ENCODE data around the gene CELSR1. TPM values are rescaled to one million over a fixed set of nuclear protein-coding genes. Genes with fewer than 3 reads are reported as not detected.
"Not testable (repeated sequence)": the region's sequence is repeated elsewhere in the genome, so short reads cannot be mapped to it uniquely, and the experiment has no call there.

Gene CELSR1
- total and polyA plus RNA-seq, 9 donors: 1.8 to 6.9 (median 3.4) TPM

GRCh38 chr22:46408568-46409506 is 128.6 kb downstream of the CELSR1 start:
- no peaks in the 10 kb centered on the region for H3K4me1 ChIP-seq (ENCODE audit: control insufficient read depth, insufficient read depth, low read length)
- H3K27me3 ChIP-seq (ENCODE audit: control insufficient read depth, insufficient read depth, low read length): peaks cover 4% of the 10 kb centered on the region
- no peaks in the 10 kb centered on the region for H3K36me3 ChIP-seq (ENCODE audit: control insufficient read depth, insufficient read depth, low read length)
- H3K27ac ChIP-seq (ENCODE audit: low read length): no peak overlapping the region
- no peak for DNase-seq
- H3K9me3 ChIP-seq (replicated peaks; ENCODE audit: control insufficient read depth, low read depth, low read length): no peaks in the 10 kb centered on the region
- no peak overlapping the region for H3K4me3 ChIP-seq (ENCODE audit: low read length)
- whole genome bisulfite sequencing (ENCODE audit: insufficient coverage): 79% methylated on average over 35 of the region's 41 CpGs

- H3K27ac ChIP-seq (ENCODE audit: low read length): no peak overlapping the region
- 87% methylated on average over 11 of the region's 16 CpGs for WGBS (ENCODE audit: insufficient coverage)
- no peak overlapping the region for H3K4me3 ChIP-seq (ENCODE audit: low read length)
- DNase-seq: no peak
- H3K27me3 ChIP-seq (ENCODE audit: control insufficient read depth, insufficient read depth, low read length): peaks cover 4% of the 10 kb centered on the region
- H3K4me1 ChIP-seq (ENCODE audit: control insufficient read depth, insufficient read depth, low read length): no peaks in the 10 kb centered on the region
- no peaks in the 10 kb centered on the region for H3K36me3 ChIP-seq (ENCODE audit: control insufficient read depth, insufficient read depth, low read length)
- no peaks in the 10 kb centered on the region for H3K9me3 ChIP-seq (replicated peaks; ENCODE audit: control insufficient read depth, low read depth, low read length)
Measured at GRCh38 chr22:46407748-46408147, 129.7 kb downstream of the CELSR1 start.

DNA sequence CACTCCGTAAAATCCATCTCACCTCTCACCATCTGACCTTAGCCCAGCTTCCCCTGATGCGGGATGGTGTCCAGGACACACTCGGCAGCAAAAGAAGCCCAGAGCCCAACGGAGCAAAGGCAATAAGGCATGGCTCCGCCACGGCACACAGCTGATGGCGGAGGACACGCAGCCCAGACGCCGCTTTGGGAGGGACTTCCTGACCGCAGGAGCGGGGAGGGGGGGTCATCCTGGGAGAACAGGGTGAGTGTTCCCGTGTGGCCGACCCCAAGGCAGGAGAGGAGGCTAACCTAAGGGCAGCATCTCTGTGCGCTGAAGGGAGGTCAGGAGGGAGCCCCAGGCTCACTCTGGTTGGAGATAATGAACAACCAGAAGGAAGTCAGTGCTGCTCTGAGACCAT is 130.6 kb downstream of the CELSR1 start:
- WGBS (ENCODE audit: insufficient coverage): 69% methylated on average over 15 of the region's 15 CpGs
- no peaks in the 10 kb centered on the region for H3K36me3 ChIP-seq (ENCODE audit: control insufficient read depth, insufficient read depth, low read length)

DNA sequence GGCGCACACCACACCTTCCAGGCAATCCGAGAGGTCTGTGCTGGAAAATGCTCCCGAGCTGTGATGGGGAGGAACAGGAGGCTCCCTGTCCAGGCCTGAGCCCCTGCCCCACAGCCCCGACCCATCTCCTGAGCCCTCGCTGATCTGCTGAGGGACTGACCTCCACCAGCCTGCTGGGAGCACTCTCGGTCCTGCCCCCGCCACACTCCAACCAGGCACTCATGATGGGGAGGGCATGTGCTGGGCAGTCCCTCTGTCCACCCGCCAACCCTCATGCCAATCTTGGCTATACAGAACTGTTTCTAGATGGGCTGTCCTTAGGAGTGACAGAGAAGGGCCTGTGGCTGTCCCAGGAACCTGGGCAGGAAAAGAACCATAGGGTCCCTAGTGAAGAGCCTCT is 131.1 kb downstream of the CELSR1 start:
- no peak for DNase-seq
- H3K27ac ChIP-seq (ENCODE audit: low read length): no peak overlapping the region
- H3K4me3 ChIP-seq (ENCODE audit: low read length): no peak overlapping the region
- H3K36me3 ChIP-seq (ENCODE audit: control insufficient read depth, insufficient read depth, low read length): no peaks in the 10 kb centered on the region
- no peaks in the 10 kb centered on the region for H3K9me3 ChIP-seq (replicated peaks; ENCODE audit: control insufficient read depth, low read depth, low read length)
- 88% methylated on average over 5 of the region's 8 CpGs for WGBS (ENCODE audit: insufficient coverage)
- no peaks in the 10 kb centered on the region for H3K27me3 ChIP-seq (ENCODE audit: control insufficient read depth, insufficient read depth, low read length)
- no peaks in the 10 kb centered on the region for H3K4me1 ChIP-seq (ENCODE audit: control insufficient read depth, insufficient read depth, low read length)

More for the DNA sequence above, 130.6 kb downstream of the CELSR1 start:
- no peak overlapping the region for H3K4me3 ChIP-seq (ENCODE audit: low read length)
- no peak overlapping the region for H3K27ac ChIP-seq (ENCODE audit: low read length)
- H3K27me3 ChIP-seq (ENCODE audit: control insufficient read depth, insufficient read depth, low read length): no peaks in the 10 kb centered on the region
- H3K4me1 ChIP-seq (ENCODE audit: control insufficient read depth, insufficient read depth, low read length): no peaks in the 10 kb centered on the region
- H3K9me3 ChIP-seq (replicated peaks; ENCODE audit: control insufficient read depth, low read depth, low read length): no peaks in the 10 kb centered on the region
- DNase-seq: no peak

DNA sequence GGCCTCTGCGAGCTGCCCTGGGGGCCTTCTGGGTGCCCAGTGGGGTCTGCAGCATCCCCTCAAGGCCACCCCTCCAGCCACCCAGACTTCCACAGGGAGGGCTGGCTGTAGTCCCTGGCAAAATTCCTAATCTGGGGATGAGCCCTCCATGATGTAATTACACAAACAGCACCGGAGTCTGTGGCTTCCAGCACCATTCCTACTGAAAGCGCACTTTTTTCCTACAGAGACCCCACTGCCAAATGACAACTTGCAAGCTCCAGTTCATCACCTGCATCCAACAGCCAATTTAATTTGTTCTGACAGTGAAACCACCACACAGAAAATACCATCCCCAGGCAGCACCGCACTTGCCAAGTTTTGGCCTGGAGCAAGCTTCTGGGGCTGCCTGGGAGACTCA is 131.5 kb downstream of the CELSR1 start:
- 62% methylated on average over 3 of the region's 4 CpGs for WGBS (ENCODE audit: insufficient coverage)
- Histone ChIP-seq H3K27ac (ENCODE audit: low read length) (no peak overlapping the region), H3K27me3 (ENCODE audit: control insufficient read depth, insufficient read depth, low read length) (no peaks in the 10 kb centered on the region), H3K4me3 (ENCODE audit: low read length) (no peak overlapping the region), H3K9me3 (replicated peaks; ENCODE audit: control insufficient read depth, low read depth, low read length) (no peaks in the 10 kb centered on the region), H3K4me1 (ENCODE audit: control insufficient read depth, insufficient read depth, low read length) (no peaks in the 10 kb centered on the region), H3K36me3 (ENCODE audit: control insufficient read depth, insufficient read depth, low read length) (no peaks in the 10 kb centered on the region)
- peak; percentile 37 for DNase-seq

DNA sequence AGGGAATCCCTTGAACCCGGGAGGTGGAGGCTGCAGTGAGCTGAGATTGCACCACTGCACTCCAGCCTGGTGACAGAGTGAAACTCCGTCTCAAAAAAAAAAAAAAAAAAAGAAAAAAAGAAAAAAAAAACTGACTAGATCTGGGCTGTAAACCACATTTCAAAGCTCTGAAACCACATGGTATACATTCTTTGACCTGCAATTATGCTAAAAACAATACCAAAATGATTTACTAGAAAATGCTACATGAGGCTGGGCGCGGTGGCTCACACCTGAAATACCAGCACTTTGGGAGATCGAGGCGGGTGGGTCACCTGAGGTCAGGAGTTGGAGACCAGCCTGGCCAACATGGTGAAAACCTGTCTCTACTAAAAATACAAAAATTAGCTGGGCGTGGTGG is 133.5 kb downstream of the CELSR1 start:
- not testable (repeated sequence) for H3K36me3 ChIP-seq (ENCODE audit: control insufficient read depth, insufficient read depth, low read length); H3K27me3 ChIP-seq (ENCODE audit: control insufficient read depth, insufficient read depth, low read length)
- WGBS (ENCODE audit: insufficient coverage): no CpG with 5 or more reads among the region's 7 CpGs

DNA sequence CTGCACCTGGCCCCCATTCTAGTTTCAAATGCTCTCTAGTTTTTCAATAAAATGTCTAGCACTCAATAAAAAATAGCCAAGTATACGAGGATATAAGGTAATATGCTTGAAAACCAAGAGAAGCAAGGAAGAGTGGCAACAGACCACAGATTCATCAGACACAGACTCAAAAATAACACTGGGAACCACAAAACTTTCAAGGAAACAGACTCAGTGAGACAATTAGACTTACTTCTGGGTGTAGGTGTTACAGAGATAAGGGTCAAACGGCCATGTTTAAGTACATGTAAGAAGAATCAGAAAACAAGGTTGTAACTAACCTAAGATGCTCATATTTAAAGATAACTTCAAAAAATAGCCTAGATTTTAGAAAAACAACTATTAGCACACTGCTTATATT is 134.9 kb downstream of the CELSR1 start:
- H3K36me3 ChIP-seq (ENCODE audit: control insufficient read depth, insufficient read depth, low read length): no peaks in the 10 kb centered on the region
- no peak overlapping the region for H3K4me3 ChIP-seq (ENCODE audit: low read length)
- H3K9me3 ChIP-seq (replicated peaks; ENCODE audit: control insufficient read depth, low read depth, low read length): no peaks in the 10 kb centered on the region
- no peaks in the 10 kb centered on the region for H3K27me3 ChIP-seq (ENCODE audit: control insufficient read depth, insufficient read depth, low read length)
- H3K4me1 ChIP-seq (ENCODE audit: control insufficient read depth, insufficient read depth, low read length): no peaks in the 10 kb centered on the region
- no peak overlapping the region for H3K27ac ChIP-seq (ENCODE audit: low read length)
- no peak for DNase-seq
- no CpG with 5 or more reads among the region's 2 CpGs for WGBS (ENCODE audit: insufficient coverage)

More for the DNA sequence above, 133.5 kb downstream of the CELSR1 start:
- H3K9me3 ChIP-seq (replicated peaks; ENCODE audit: control insufficient read depth, low read depth, low read length); H3K4me1 ChIP-seq (ENCODE audit: control insufficient read depth, insufficient read depth, low read length); DNase-seq; H3K27ac ChIP-seq (ENCODE audit: low read length); H3K4me3 ChIP-seq (ENCODE audit: low read length): not testable (repeated sequence)

DNA sequence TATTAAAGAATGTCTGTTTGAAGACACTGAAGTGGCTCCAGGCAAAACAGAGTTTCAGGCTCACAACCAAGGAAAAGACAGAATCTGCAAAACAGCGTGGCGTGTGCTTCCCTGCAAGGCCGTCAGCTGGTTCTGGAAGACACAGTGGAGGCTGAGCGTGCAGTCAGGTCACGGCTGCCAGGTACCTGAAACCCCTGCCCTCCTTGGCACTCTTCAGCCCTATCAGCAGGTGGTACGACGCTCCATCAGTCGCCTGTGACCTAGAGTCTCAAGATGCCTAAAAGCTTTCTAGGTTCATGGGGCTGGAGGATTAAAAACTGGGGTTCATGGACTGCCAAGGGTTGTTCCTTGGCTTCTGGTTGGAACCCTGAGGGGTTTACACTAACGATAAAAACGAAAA is 136.1 kb downstream of the CELSR1 start:
- WGBS (ENCODE audit: insufficient coverage): 72% methylated on average over 7 of the region's 10 CpGs
- H3K9me3 ChIP-seq (replicated peaks; ENCODE audit: control insufficient read depth, low read depth, low read length): no peaks in the 10 kb centered on the region
- DNase-seq: no peak
- no peak overlapping the region for H3K4me3 ChIP-seq (ENCODE audit: low read length)
- no peaks in the 10 kb centered on the region for H3K4me1 ChIP-seq (ENCODE audit: control insufficient read depth, insufficient read depth, low read length)
- H3K27ac ChIP-seq (ENCODE audit: low read length): no peak overlapping the region
- H3K27me3 ChIP-seq (ENCODE audit: control insufficient read depth, insufficient read depth, low read length): no peaks in the 10 kb centered on the region
- no peaks in the 10 kb centered on the region for H3K36me3 ChIP-seq (ENCODE audit: control insufficient read depth, insufficient read depth, low read length)

- Histone ChIP-seq H3K9me3 (replicated peaks; ENCODE audit: control insufficient read depth, low read depth, low read length) (no peaks in the 10 kb centered on the region), H3K4me1 (ENCODE audit: control insufficient read depth, insufficient read depth, low read length) (no peaks in the 10 kb centered on the region), H3K4me3 (ENCODE audit: low read length) (no peak overlapping the region), H3K27me3 (ENCODE audit: control insufficient read depth, insufficient read depth, low read length) (no peaks in the 10 kb centered on the region), H3K36me3 (ENCODE audit: control insufficient read depth, insufficient read depth, low read length) (no peaks in the 10 kb centered on the region), H3K27ac (ENCODE audit: low read length) (no peak overlapping the region)
- WGBS (ENCODE audit: insufficient coverage): 72% methylated on average over 11 of the region's 16 CpGs
- no peak for DNase-seq
Measured at GRCh38 chr22:46399251-46400024, 138.0 kb downstream of the CELSR1 start.

DNA sequence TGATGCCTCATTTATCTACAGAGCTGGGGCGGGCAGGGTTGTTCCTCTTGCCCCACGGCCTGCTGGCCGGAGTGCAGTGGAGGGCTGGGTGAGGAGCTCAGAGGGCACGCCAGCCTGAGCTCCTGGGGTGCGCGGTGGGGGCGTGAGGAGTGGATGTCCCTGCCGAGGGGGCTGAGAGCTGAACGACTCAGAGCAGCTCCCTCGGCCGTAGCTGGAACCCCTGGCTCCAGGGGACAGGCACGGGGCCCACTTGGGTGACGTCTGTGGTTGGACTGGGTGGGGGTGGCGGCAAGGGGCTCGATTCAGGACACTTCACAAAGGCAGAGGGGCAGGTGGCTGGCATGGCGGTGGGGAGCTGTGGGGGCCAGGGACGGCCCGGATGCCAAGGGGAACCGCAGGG is 139.5 kb downstream of the CELSR1 start:
- no peak for DNase-seq
- Histone ChIP-seq H3K27me3 (ENCODE audit: control insufficient read depth, insufficient read depth, low read length) (no peaks in the 10 kb centered on the region), H3K36me3 (ENCODE audit: control insufficient read depth, insufficient read depth, low read length) (no peaks in the 10 kb centered on the region), H3K4me1 (ENCODE audit: control insufficient read depth, insufficient read depth, low read length) (no peaks in the 10 kb centered on the region), H3K27ac (ENCODE audit: low read length) (no peak overlapping the region), H3K4me3 (ENCODE audit: low read length) (no peak overlapping the region), H3K9me3 (replicated peaks; ENCODE audit: control insufficient read depth, low read depth, low read length) (no peaks in the 10 kb centered on the region)
- 88% methylated on average over 19 of the region's 19 CpGs for WGBS (ENCODE audit: insufficient coverage)

Measured in muscle of leg (tissue), 11 donors.